ENCODE results near the gene MTHFD1L. TPM values are rescaled to one million over a fixed set of nuclear protein-coding genes. Genes with fewer than 3 reads are reported as not detected.

The MTHFD1L gene
- total and polyA plus RNA-seq, 2 of the 8 experiments (the other 6 are each of a cell fraction or from before 2014, with no cell fraction given) = 29.2 to 105 TPM

GRCh38 chr6:151096691-151097606 lies 231.4 kb downstream of the MTHFD1L start:
- Histone ChIP-seq H4K5ac (ENCODE audit: insufficient read length, low read depth, low read length) (no peak overlapping the region), H3K9ac (replicated peaks in 1 of 4; ENCODE audit: extremely low read depth in 1 of 4, low read depth in 3 of 4, low read length in 3 of 4) (no peak overlapping the region), H3K9me3 (ENCODE audit: insufficient read depth in 2 of 2, low read depth in 1 of 2, low read length in 1 of 2) (no peaks in the 10 kb centered on the region), H2BK120ac (replicated peaks; ENCODE audit: low read depth, low read length) (no peak overlapping the region), H4K91ac (replicated peaks; ENCODE audit: insufficient read length, low read length) (no peak overlapping the region), H2BK5ac (ENCODE audit: low read depth, low read length) (no peak overlapping the region), H3K36me3 (ENCODE audit: control insufficient read depth in 2 of 4, insufficient read depth in 4 of 4, low read length in 3 of 4) (peaks cover 3 to 20% (median 4%) of the 10 kb centered on the region in 4 experiments; a peak in 7 of 8 replicates), H2BK15ac (ENCODE audit: low read length) (no peak overlapping the region), H4K20me1 (replicated peaks in 1 of 2; ENCODE audit: control insufficient read depth in 1 of 2, insufficient read depth in 2 of 2, low read length in 2 of 2) (peaks cover 0 to 1% of the 10 kb centered on the region in 2 experiments), H3K4me2 (ENCODE audit: insufficient read depth in 1 of 2, low read depth in 2 of 2, low read length in 2 of 2) (no peak overlapping the region), H3K4me3 (ENCODE audit: extremely low read depth in 1 of 4, insufficient read depth in 2 of 4, low read depth in 3 of 4, low read length in 4 of 4) (no peak overlapping the region), H2AK5ac (ENCODE audit: low read depth, low read length) (no peak overlapping the region), H3K4me1 (replicated peaks in 1 of 4; ENCODE audit: control insufficient read depth in 3 of 4, insufficient read depth in 4 of 4, low read length in 3 of 4) (no peaks in the 10 kb centered on the region), H3K23me2 (ENCODE audit: low read depth, low read length) (no peaks in the 10 kb centered on the region), H3K27me3 (replicated peaks in 1 of 4; ENCODE audit: control insufficient read depth in 3 of 4, extremely low read depth in 1 of 4, insufficient read depth in 3 of 4, low read length in 3 of 4) (no peaks in the 10 kb centered on the region), H3K56ac (replicated peaks; ENCODE audit: insufficient read length, low read depth, low read length) (no peak overlapping the region), H3K18ac (ENCODE audit: extremely low read depth, low read length) (no peak overlapping the region), H3K79me1 (ENCODE audit: low read depth, low read length) (no peaks in the 10 kb centered on the region), H3K23ac (ENCODE audit: insufficient read length) (no peak overlapping the region), H3K14ac (ENCODE audit: insufficient read length) (no peak overlapping the region), H2AFZ (ENCODE audit: low read length) (no peak overlapping the region), H3K4ac (replicated peaks; ENCODE audit: insufficient read length, low read depth, low read length) (no peak overlapping the region), H4K8ac (ENCODE audit: extremely low read depth, insufficient read depth, low read length) (no peak overlapping the region), H3K27ac (ENCODE audit: low read depth, low read length) (no peak overlapping the region), H3K79me2 (ENCODE audit: control insufficient read depth in 1 of 2, insufficient read depth in 2 of 2, low read length in 2 of 2) (no peaks in the 10 kb centered on the region), H2BK20ac (ENCODE audit: low read length) (no peak overlapping the region), H2BK12ac (ENCODE audit: low read depth, low read length) (no peak overlapping the region)
- FAIRE-seq = no peak
- 93% methylated on average over 8 of the region's 8 CpGs; no CpG with 5 or more reads in 1 of the 2 experiments for WGBS, 2 experiments (ENCODE audit: extremely low coverage in 1 of 2, insufficient coverage in 1 of 2, insufficient read length in 1 of 2, insufficient replicate concordance in 2 of 2, low coverage in 1 of 2, low lambda C conversion rate in 2 of 2, missing lambda C conversion rate in 1 of 2)
- ChIA-PET POLR2A (ENCODE audit: partially characterized antibody) (interaction anchor here (0.5 to 1.6 kb wide), 2 partner anchors 11 to 43 kb away, joined by 3 to 4 read pairs; no protein-coding TSS in a partner anchor), CTCF (ENCODE audit: partially characterized antibody) (interaction anchor here (0.6 to 2.7 kb wide), 4 partner anchors 9 to 83 kb away, joined by 3 to 9 read pairs (median 4); no protein-coding TSS in a partner anchor)
- no peak for DNase-seq (ENCODE audit: low read depth in 1 of 2, low spot score in 2 of 2)
- TF ChIP-seq HDAC6 (IDR thresholded peaks at IDR 0.05; ENCODE audit: low read depth, low read length) (no peak), CBX8 (IDR thresholded peaks at IDR 0.05; ENCODE audit: borderline replicate concordance, low read depth, low read length) (no peak), RXRA (IDR thresholded peaks at IDR 0.05; ENCODE audit: insufficient read depth, low read depth, low read length) (no peak), TEAD4 (IDR thresholded peaks at IDR 0.05; ENCODE audit: low read depth, low read length) (no peak), SIX5 (IDR thresholded peaks at IDR 0.05; ENCODE audit: low read depth, low read length) (no peak), KDM4A (IDR thresholded peaks at IDR 0.05; ENCODE audit: low read depth, low read length, severe bottlenecking) (no peak), TAF1 (IDR thresholded peaks at IDR 0.05; ENCODE audit: low read depth, low read length) (no peak), ATF2 (IDR thresholded peaks at IDR 0.05; ENCODE audit: low read length) (no peak), HDAC2 (IDR thresholded peaks at IDR 0.05; ENCODE audit: borderline replicate concordance in 1 of 2, low read depth in 2 of 2, low read length in 2 of 2) (no peak), SRF (IDR thresholded peaks at IDR 0.05; ENCODE audit: low read depth, low read length) (no peak)

All from H1 (cell line).